Measurements from ENCODE around the gene KCNH1. TPM values are rescaled to one million over a fixed set of nuclear protein-coding genes. Genes with fewer than 3 reads are reported as not detected.

KCNH1 gene
- polyA plus RNA-seq, 1 of the 3 experiments (the other 2 are of a cell fraction): 0.08 TPM

DNA sequence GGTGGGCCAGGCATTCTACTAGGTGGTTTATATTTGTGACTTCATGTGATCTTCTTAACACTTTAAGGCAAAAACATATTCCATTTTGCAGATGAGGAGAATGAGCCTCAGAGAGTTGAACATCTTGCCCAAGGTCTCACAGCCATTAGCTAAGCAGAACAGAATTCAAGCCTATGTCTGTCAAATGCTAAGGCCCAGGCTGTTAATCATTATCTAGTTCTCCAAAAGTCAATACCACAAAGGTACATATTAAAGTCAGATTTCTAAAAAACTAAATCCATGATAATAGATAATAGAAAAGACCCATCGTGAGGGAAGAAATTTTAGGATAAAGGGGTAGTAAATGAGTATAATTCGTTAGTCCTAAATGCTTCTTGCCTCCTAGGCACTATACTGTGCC, 234.3 kb downstream of the KCNH1 start:
- Histone ChIP-seq H3F3A (replicated peaks; ENCODE audit: insufficient read depth) (no peaks in the 10 kb centered on the region), H3K27me3 (ENCODE audit: insufficient read depth) (no peaks in the 10 kb centered on the region), H3K79me2 (ENCODE audit: insufficient read depth) (no peaks in the 10 kb centered on the region), H3K27ac (ENCODE audit: low read depth in 2 of 2, low read length in 1 of 2) (no peak overlapping the region), H2AFZ (ENCODE audit: low read depth) (no peak overlapping the region), H3K9me2 (no peaks in the 10 kb centered on the region), H3K9ac (no peak overlapping the region), H3K9me3 (no peaks in the 10 kb centered on the region), H3K36me3 (replicated peaks in 1 of 2; ENCODE audit: control insufficient read depth in 1 of 2, insufficient read depth in 2 of 2, low read length in 1 of 2) (no peaks in the 10 kb centered on the region), H3K4me2 (no peak overlapping the region), H3K4me3 (ENCODE audit: low read depth in 2 of 2, low read length in 1 of 2) (no peak overlapping the region), H3K4me1 (ENCODE audit: control insufficient read depth in 1 of 2, insufficient read depth in 2 of 2, low read depth in 1 of 2, low read length in 1 of 2) (peaks cover 0 to 3% of the 10 kb centered on the region in 2 experiments; a peak in 1 of 4 replicates), H4K20me1 (ENCODE audit: insufficient read depth) (no peaks in the 10 kb centered on the region)
- CTCF ChIA-PET: interaction anchor here (1.0 to 2.8 kb wide), 2 partner anchors 234 to 452 kb away, joined by 3 to 9 read pairs; partner anchors contain the start of gene KCNH1
- no peak for DNase-seq
- TF ChIP-seq RXRA (IDR thresholded peaks at IDR 0.05; ENCODE audit: borderline replicate concordance, low read depth): no peak
- no peak for TF ChIP-seq SMC3 (IDR thresholded peaks at IDR 0.05; ENCODE audit: low read depth, low read length)
- no peak for TF ChIP-seq MXI1 (IDR thresholded peaks at IDR 0.05; ENCODE audit: low read depth, low read length)
- TF ChIP-seq SIN3A (IDR thresholded peaks at IDR 0.05; ENCODE audit: borderline replicate concordance, low read depth, low read length): no peak
- TF ChIP-seq, protein P1, sequence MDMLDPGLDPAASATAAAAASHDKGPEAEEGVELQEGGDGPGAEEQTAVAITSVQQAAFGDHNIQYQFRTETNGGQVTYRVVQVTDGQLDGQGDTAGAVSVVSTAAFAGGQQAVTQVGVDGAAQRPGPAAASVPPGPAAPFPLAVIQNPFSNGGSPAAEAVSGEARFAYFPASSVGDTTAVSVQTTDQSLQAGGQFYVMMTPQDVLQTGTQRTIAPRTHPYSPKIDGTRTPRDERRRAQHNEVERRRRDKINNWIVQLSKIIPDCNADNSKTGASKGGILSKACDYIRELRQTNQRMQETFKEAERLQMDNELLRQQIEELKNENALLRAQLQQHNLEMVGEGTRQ (IDR thresholded peaks at IDR 0.05; ENCODE audit: borderline replicate concordance, low read depth, low read length): no peak
- no peak for TF ChIP-seq RFX5 (IDR thresholded peaks at IDR 0.05; ENCODE audit: low read length)
- no peak for TF ChIP-seq CHD2 (IDR thresholded peaks at IDR 0.05; ENCODE audit: low read length, partially characterized antibody)
- 6% methylated on average over 2 of the region's 2 CpGs for WGBS (ENCODE audit: low lambda C conversion rate)
- POLR2A ChIA-PET: interaction anchor here (0.7 kb wide), 1 partner anchor 35 kb away, joined by 3 read pairs; no protein-coding TSS in a partner anchor

DNA sequence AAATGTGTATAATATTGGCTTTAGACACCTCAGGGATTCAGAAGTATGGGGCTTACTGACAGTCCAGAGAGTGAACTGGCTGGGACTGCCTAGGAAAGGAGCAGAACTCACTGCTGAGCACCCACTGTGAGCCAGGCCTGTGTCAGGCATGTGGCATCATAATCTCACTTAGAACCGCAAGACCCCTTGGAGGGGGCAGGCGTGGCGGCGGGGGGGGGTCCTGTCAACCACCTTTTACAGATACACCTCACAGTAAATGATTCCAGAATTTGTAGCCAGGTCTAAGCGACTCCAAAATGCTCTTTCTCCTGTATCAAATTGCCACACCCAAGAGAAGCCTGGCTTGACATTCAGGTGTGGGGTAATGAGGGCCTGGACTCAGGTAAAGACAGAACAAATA, 235.5 kb downstream of the KCNH1 start:
- POLR2A ChIA-PET: no interaction called here
- Histone ChIP-seq H3K9me2 (no peaks in the 10 kb centered on the region), H3K4me2 (no peak overlapping the region), H2AFZ (ENCODE audit: low read depth) (no peak overlapping the region), H4K20me1 (ENCODE audit: insufficient read depth) (no peaks in the 10 kb centered on the region), H3K9me3 (no peaks in the 10 kb centered on the region), H3K79me2 (ENCODE audit: insufficient read depth) (no peaks in the 10 kb centered on the region), H3K27me3 (ENCODE audit: insufficient read depth) (no peaks in the 10 kb centered on the region), H3K4me1 (ENCODE audit: control insufficient read depth in 1 of 2, insufficient read depth in 2 of 2, low read depth in 1 of 2, low read length in 1 of 2) (peaks cover 0 to 3% of the 10 kb centered on the region in 2 experiments; a peak in 1 of 4 replicates), H3K36me3 (replicated peaks in 1 of 2; ENCODE audit: control insufficient read depth in 1 of 2, insufficient read depth in 2 of 2, low read length in 1 of 2) (no peaks in the 10 kb centered on the region), H3K27ac (ENCODE audit: low read depth in 2 of 2, low read length in 1 of 2) (no peak overlapping the region), H3K4me3 (ENCODE audit: low read depth in 2 of 2, low read length in 1 of 2) (no peak overlapping the region), H3F3A (replicated peaks; ENCODE audit: insufficient read depth) (no peaks in the 10 kb centered on the region), H3K9ac (no peak overlapping the region)
- DNase-seq: no peak
- CTCF ChIA-PET: interaction anchor here (0.9 kb wide), 1 partner anchor 58 kb away, joined by 3 read pairs; no protein-coding TSS in a partner anchor
- TF ChIP-seq GABPA (IDR thresholded peaks at IDR 0.05; ENCODE audit: low read depth): no peak
- TF ChIP-seq, protein P2, sequence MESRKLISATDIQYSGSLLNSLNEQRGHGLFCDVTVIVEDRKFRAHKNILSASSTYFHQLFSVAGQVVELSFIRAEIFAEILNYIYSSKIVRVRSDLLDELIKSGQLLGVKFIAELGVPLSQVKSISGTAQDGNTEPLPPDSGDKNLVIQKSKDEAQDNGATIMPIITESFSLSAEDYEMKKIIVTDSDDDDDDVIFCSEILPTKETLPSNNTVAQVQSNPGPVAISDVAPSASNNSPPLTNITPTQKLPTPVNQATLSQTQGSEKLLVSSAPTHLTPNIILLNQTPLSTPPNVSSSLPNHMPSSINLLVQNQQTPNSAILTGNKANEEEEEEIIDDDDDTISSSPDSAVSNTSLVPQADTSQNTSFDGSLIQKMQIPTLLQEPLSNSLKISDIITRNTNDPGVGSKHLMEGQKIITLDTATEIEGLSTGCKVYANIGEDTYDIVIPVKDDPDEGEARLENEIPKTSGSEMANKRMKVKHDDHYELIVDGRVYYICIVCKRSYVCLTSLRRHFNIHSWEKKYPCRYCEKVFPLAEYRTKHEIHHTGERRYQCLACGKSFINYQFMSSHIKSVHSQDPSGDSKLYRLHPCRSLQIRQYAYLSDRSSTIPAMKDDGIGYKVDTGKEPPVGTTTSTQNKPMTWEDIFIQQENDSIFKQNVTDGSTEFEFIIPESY (IDR thresholded peaks at IDR 0.05; ENCODE audit: borderline replicate concordance, low read depth): no peak
- TF ChIP-seq MXI1 (IDR thresholded peaks at IDR 0.05; ENCODE audit: low read depth, low read length): no peak
- no peak for TF ChIP-seq SIN3A (IDR thresholded peaks at IDR 0.05; ENCODE audit: borderline replicate concordance, low read depth, low read length)
- WGBS (ENCODE audit: low lambda C conversion rate): 50% methylated on average over 1 of the region's 5 CpGs
